Left lung (tissue), 10 donors: Measurements from ENCODE around the gene C11orf71. TPM values are rescaled to one million over a fixed set of nuclear protein-coding genes. Genes with fewer than 3 reads are reported as not detected.

Source experiments
- ATAC-seq: fragments of 200-7000 bp; cut with Tn5 transposase; one replicate; pipeline ENCODE4 v1.9.1; 2020; ENCODE audit warnings: moderate library complexity
- DNase-seq, 4 donors: peaks; one replicate each; pipeline ENCODE4 v3.0.0-alpha.2; 2013 to 2020
- H3K27ac ChIP-seq, 2 donors: fragments of 200-600 bp; sonication (generic) in 1 of 2; one replicate each; pipeline versions ENCODE4 v1.5.0 to v1.8.0; 2020 to 2021
- H3K27me3 ChIP-seq, 2 donors: fragments of 200-600 bp; sonication (generic) in 1 of 2; one replicate each; pipeline versions ENCODE4 v1.5.0 to v1.8.0; 2020 to 2021
- H3K36me3 ChIP-seq, 2 donors: fragments of 200-600 bp; sonication (generic) in 1 of 2; one replicate each; pipeline versions ENCODE4 v1.5.0 to v1.8.0; 2020 to 2021
- H3K4me1 ChIP-seq, 2 donors: fragments of 200-600 bp; one replicate each; pipeline ENCODE4 v1.8.0; 2021
- H3K4me3 ChIP-seq, 2 donors: fragments of 200-600 bp; sonication (generic) in 1 of 2; one replicate each; pipeline versions ENCODE4 v1.5.0 to v1.8.0; 2020 to 2021; ENCODE audit warnings: mild to moderate bottlenecking in 1 of 2
- H3K9me3 ChIP-seq, 2 donors: fragments of 200-600 bp; sonication (generic) in 1 of 2; one replicate each; pipeline versions ENCODE4 v1.5.0 to v1.8.0; 2020 to 2021
- intact Hi-C, 2 donors: fragments of 100-400 bp; cut with DNase I; formaldehyde crosslinking; loops; one replicate each; pipeline versions ENCODE4 v1.11.2 to v1.14.2; 2022
- polyA plus RNA-seq, 6 donors: library from polyadenylated mRNA; unstranded; fragments of 120-200 nt; gene quantifications; one replicate each; pipeline ENCODE4 v1.2.1, GENCODE V29; 2013; ENCODE audit not compliant: insufficient read length in 6 of 6
- total RNA-seq, 2 donors: library from RNA; stranded (reverse); fragmentation: NEBNext Ultra II Directional; extraction: Animal tissue kit (Norgen Biotek cat#: 25700); gene quantifications; one replicate each; pipeline ENCODE4 v1.2.1, GENCODE V29; 2021
- TF ChIP-seq, protein P1 (sequence below), 2 donors: fragments of 200-600 bp; sonication (generic) in 1 of 2; IDR thresholded peaks; one replicate each; pipeline versions ENCODE4 v1.5.0 to v1.8.0; 2021; ENCODE audit warnings: antibody characterized with exemption in 2 of 2
- donor health status: DM: no; HTN: yes; CAD: no.
- donor health status: DM: no; HTN: no; CAD: no.

Gene C11orf71
- total and polyA plus RNA-seq, 8 donors: 6.5 to 11.3 (median 9.6) TPM

DNA sequence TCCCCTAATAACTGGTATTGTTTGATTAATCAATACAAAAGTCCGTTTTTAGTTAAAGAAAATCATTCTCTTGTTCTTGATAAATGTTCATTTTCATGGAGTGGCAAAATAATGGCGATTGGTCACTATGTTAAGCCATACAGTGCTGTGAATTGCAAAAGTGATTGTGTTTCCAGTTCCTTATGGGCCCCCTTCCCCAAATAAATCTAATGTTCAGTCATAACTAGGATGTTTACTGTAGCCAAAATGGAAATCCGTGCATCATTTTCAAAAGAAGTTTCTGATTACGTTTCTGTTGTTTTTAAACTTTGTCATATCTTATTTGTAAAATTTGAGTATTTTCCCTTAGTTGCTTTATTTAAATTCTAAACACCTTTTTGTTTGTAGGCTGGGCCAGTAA, 1.0 kb upstream of the C11orf71 start:
- ATAC-seq: no peak
- DNase-seq: peak in 1 of 4 donors; percentile 21
- peaks cover 19 to 72% of the 10 kb centered on the region in 2 donors for H3K4me1 ChIP-seq
- H3K27me3 ChIP-seq: no peaks in the 10 kb centered on the region
- TF ChIP-seq, protein P1, sequence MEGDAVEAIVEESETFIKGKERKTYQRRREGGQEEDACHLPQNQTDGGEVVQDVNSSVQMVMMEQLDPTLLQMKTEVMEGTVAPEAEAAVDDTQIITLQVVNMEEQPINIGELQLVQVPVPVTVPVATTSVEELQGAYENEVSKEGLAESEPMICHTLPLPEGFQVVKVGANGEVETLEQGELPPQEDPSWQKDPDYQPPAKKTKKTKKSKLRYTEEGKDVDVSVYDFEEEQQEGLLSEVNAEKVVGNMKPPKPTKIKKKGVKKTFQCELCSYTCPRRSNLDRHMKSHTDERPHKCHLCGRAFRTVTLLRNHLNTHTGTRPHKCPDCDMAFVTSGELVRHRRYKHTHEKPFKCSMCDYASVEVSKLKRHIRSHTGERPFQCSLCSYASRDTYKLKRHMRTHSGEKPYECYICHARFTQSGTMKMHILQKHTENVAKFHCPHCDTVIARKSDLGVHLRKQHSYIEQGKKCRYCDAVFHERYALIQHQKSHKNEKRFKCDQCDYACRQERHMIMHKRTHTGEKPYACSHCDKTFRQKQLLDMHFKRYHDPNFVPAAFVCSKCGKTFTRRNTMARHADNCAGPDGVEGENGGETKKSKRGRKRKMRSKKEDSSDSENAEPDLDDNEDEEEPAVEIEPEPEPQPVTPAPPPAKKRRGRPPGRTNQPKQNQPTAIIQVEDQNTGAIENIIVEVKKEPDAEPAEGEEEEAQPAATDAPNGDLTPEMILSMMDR (IDR thresholded peaks at IDR 0.05): no peak
- peaks cover 0 to 19% of the 10 kb centered on the region in 2 donors for H3K36me3 ChIP-seq
- peak overlapping the region; percentile 59 to 72 for H3K4me3 ChIP-seq
- peak overlapping the region; percentile 99 for H3K27ac ChIP-seq
- intact Hi-C loops: no loop called here
- no peaks in the 10 kb centered on the region for H3K9me3 ChIP-seq

DNA sequence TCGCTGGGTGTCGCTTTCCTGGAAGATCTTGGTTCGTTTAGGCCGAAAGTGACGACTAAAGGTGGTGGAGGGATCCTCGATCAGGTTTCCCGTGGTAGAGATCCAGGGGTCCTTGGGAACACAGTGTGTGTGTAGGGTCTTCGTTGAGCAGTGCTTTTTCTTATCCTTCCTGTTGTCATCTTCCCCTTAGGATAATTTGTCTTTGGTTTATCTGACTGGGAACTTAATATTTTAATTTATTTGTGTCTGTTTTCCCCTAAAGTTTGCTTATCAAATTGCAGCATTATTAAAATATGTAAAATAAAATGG, 558 bp upstream of the C11orf71 start:
- Histone ChIP-seq H3K9me3 (no peaks in the 10 kb centered on the region), H3K4me1 (peaks cover 19 to 72% of the 10 kb centered on the region in 2 donors), H3K36me3 (peaks cover 0 to 15% of the 10 kb centered on the region in 2 donors), H3K27me3 (no peaks in the 10 kb centered on the region), H3K4me3 (peak overlapping the region; percentile 59 to 72), H3K27ac (peak overlapping the region; percentile 99)
- intact Hi-C loops: no loop called here
- TF ChIP-seq, protein P1 (IDR thresholded peaks at IDR 0.05): no peak
- ATAC-seq (no peak), DNase-seq (no peak)

DNA sequence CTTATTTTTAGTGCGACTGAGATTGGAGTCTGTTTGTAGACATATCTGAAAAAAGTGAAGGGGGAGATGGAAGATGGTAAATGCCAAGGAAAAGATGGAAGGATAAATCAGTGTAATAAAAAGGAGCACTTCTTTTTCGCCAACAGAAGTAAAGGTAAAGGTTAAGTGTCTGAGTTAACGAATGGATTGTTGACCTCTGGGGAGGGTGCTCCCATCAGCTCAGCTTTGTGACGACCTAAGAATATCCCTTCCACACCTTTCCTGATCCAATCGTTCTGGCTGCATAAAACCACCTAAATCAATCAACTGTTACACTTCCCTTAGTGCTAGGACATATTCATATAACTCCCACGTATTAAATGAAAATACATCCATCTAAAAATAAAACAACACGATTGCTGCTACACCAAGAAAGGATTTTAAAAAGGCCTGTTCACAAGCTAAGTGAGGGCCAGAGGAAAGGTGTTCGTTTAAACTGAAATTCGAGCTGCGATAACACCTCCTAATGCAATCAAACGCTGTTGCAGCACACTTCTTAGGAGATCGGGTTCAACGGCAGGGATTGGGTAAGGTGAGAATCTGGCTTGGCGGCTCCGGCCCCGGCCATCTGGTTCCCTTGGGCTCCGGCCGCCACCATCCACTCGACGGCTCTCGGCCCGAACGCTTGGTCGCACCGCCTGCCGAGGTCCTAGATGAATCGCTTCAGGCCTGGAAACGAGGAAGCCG, 658 bp downstream of the C11orf71 start:
- ATAC-seq (peak; percentile 73), DNase-seq (peak in 2 of 4 donors; percentile 75 to 91)
- intact Hi-C loops: no loop called here
- H3K36me3 ChIP-seq: peaks cover 0 to 5% of the 10 kb centered on the region in 2 donors
- peak overlapping the region; percentile 99 for H3K27ac ChIP-seq
- TF ChIP-seq, protein P1 (IDR thresholded peaks at IDR 0.05): no peak
- H3K9me3 ChIP-seq: no peaks in the 10 kb centered on the region
- peak overlapping the region; percentile 59 to 72 for H3K4me3 ChIP-seq
- no peaks in the 10 kb centered on the region for H3K27me3 ChIP-seq
- peaks cover 19 to 64% of the 10 kb centered on the region in 2 donors for H3K4me1 ChIP-seq

DNA sequence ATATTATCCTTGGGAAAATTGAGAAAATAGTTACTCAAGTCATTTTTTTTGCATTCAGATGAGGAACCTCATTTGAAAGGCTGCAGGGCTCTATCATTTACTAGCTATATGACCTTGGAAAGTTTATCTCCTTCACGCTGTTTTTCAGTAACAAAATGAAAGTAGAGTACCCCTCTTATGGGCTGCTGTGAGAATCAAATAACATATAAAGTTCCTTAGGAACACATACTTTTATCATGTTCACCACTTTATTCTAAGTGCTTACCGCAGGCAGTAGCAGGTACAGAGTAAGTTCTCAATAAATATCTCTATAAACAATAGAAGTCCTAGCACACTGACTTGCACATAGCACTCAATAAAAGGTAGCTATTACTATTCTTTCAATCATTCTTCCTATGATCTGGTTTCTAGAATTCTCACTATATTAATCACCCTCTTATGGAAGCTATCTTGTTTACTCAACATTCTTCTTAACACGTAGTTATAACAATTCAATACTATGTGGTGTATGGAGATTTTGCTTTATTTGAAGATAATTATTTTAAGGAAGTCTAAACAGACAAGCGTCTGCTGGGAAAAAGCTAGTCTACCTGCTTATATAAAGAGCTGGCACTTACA, 1.9 kb downstream of the C11orf71 start:
- DNase-seq: no peak
- ATAC-seq: no peak
- no peaks in the 10 kb centered on the region for H3K27me3 ChIP-seq
- no peaks in the 10 kb centered on the region for H3K9me3 ChIP-seq
- TF ChIP-seq, protein P1 (IDR thresholded peaks at IDR 0.05): no peak
- H3K4me1 ChIP-seq: peaks cover 19 to 52% of the 10 kb centered on the region in 2 donors
- peak overlapping the region in 1 of 2 donors; percentile 72 for H3K4me3 ChIP-seq
- peaks cover 0 to 5% of the 10 kb centered on the region in 2 donors for H3K36me3 ChIP-seq
- H3K27ac ChIP-seq: peak overlapping the region; percentile 99
- intact Hi-C loops: no loop called here

DNA sequence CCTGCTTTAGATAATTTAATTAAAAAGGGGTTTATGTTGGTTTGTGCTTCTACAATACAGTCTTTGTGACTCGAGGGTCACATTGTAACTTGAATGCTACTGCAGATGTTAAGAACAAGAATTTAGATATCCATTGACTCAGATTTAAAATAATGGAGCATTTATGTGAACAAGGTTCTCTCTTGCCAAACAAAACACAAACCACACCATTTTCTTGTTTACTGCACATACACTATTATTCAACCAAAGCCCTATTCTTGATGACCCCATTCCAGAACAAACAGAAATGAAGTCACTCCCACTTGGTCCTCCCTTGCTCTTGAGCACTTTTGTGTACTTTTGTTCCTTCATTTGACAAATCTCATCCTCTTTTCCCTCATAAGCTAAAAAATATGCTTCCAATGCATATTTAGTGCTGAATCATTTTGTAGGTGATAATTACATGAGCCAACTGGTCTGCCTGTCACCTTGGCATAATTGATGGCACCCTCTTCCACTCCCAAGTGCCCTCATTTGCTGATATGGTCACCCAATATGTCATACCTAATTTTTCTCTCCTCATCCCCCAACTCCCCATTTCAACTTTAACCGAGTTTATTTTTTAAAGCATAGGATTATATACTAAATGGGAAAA, 2.8 kb downstream of the C11orf71 start:
- H3K27ac ChIP-seq: no peak overlapping the region
- DNase-seq (no peak), ATAC-seq (no peak)
- no peaks in the 10 kb centered on the region for H3K9me3 ChIP-seq
- TF ChIP-seq, protein P1 (IDR thresholded peaks at IDR 0.05): no peak
- intact Hi-C loops: no loop called here
- no peak overlapping the region for H3K4me3 ChIP-seq
- H3K36me3 ChIP-seq: no peaks in the 10 kb centered on the region
- H3K27me3 ChIP-seq: no peaks in the 10 kb centered on the region
- H3K4me1 ChIP-seq: peaks cover 19 to 43% of the 10 kb centered on the region in 2 donors
